Measurements from ENCODE around the gene SACM1L.

Gene SACM1L

GRCh38 chr3:45773072-45773471 lies 83.9 kb downstream of the SACM1L start:
- no peak for DNase-seq

- DNase-seq = no peak
These were observed 84.7 kb downstream of the SACM1L start for GRCh38 chr3:45773714-45774449.

GRCh38 chr3:45774581-45775521 lies 85.7 kb downstream of the SACM1L start:
- no peak for DNase-seq

- DNase-seq = no peak
These were observed 86.5 kb downstream of the SACM1L start for GRCh38 chr3:45775571-45776300.

- DNase-seq = no peak
These were observed 87.1 kb downstream of the SACM1L start for GRCh38 chr3:45776301-45776595.

GRCh38 chr3:45776611-45777010 lies 87.4 kb downstream of the SACM1L start:
- DNase-seq = no peak

GRCh38 chr3:45777111-45777745 lies 88.0 kb downstream of the SACM1L start:
- no peak for DNase-seq

- no peak for DNase-seq
These were observed 88.7 kb downstream of the SACM1L start for GRCh38 chr3:45777746-45778386.

- DNase-seq = no peak
These were observed 89.6 kb downstream of the SACM1L start for GRCh38 chr3:45778761-45779201.

- no peak for DNase-seq
These were observed 90.8 kb downstream of the SACM1L start for GRCh38 chr3:45779746-45780735.

- DNase-seq = no peak
These were observed 92.1 kb downstream of the SACM1L start for GRCh38 chr3:45781271-45781670.

GRCh38 chr3:45781841-45782240 lies 92.6 kb downstream of the SACM1L start:
- no peak for DNase-seq

- no peak for DNase-seq
These were observed 93.2 kb downstream of the SACM1L start for GRCh38 chr3:45782381-45782780.

GRCh38 chr3:45783667-45784066 lies 94.5 kb downstream of the SACM1L start:
- DNase-seq = no peak

GRCh38 chr3:45785605-45786150 lies 96.5 kb downstream of the SACM1L start:
- DNase-seq = no peak

GRCh38 chr3:45786801-45787495 lies 97.8 kb downstream of the SACM1L start:
- no peak for DNase-seq

GRCh38 chr3:45787551-45787950 lies 98.4 kb downstream of the SACM1L start:
- DNase-seq = no peak

- DNase-seq = no peak
These were observed 100.1 kb downstream of the SACM1L start for GRCh38 chr3:45789235-45789812.

GRCh38 chr3:45790596-45790995 lies 101.4 kb downstream of the SACM1L start:
- no peak for DNase-seq

- DNase-seq = no peak
These were observed 102.8 kb downstream of the SACM1L start for GRCh38 chr3:45792036-45792435.

Measured in NCI-H510A (cell line).